ENCODE results near the gene MLLT1. TPM values are rescaled to one million over a fixed set of nuclear protein-coding genes. Genes with fewer than 3 reads are reported as not detected.

The MLLT1 gene
- total and polyA plus RNA-seq, 2 of the 8 experiments (the other 6 are each of a cell fraction or from before 2014, with no cell fraction given) = 18.8 to 45.1 TPM

GRCh38 chr19:6196361-6196760, 83.4 kb downstream of the MLLT1 start (continued):
- TF ChIP-seq HDAC2 (IDR thresholded peaks at IDR 0.05; ENCODE audit: borderline replicate concordance in 1 of 2, low read depth in 2 of 2, low read length in 2 of 2) = no peak
- TF ChIP-seq CHD2 (IDR thresholded peaks at IDR 0.05; ENCODE audit: low read length) = no peak
